ENCODE results near the gene TTC22.

The TTC22 gene

DNA sequence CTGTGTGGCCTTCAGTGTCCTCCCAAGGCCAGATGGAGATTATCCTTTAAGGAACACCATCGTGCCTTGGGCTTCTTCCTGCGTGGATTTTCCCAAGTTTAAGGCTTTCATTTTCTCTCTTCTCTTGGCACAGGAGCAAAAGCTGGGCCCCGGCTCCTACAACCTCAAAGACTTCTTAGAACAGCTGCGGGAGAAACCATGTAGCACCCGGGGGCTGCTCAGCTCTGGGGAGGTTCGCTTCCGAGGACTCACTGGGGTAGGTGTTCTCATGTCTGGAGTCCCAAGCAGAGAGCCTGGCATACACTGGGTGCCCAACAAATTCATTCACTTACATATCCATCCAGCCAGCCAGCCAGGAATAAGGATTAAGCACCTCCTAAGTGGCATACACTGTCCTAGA, 6.6 kb upstream of the TTC22 start:
- TF ChIP-seq, protein P1, sequence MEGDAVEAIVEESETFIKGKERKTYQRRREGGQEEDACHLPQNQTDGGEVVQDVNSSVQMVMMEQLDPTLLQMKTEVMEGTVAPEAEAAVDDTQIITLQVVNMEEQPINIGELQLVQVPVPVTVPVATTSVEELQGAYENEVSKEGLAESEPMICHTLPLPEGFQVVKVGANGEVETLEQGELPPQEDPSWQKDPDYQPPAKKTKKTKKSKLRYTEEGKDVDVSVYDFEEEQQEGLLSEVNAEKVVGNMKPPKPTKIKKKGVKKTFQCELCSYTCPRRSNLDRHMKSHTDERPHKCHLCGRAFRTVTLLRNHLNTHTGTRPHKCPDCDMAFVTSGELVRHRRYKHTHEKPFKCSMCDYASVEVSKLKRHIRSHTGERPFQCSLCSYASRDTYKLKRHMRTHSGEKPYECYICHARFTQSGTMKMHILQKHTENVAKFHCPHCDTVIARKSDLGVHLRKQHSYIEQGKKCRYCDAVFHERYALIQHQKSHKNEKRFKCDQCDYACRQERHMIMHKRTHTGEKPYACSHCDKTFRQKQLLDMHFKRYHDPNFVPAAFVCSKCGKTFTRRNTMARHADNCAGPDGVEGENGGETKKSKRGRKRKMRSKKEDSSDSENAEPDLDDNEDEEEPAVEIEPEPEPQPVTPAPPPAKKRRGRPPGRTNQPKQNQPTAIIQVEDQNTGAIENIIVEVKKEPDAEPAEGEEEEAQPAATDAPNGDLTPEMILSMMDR (conservative IDR thresholded peaks at IDR 0.05; ENCODE audit: low read depth, low read length) = no peak
- no peak for DNase-seq (ENCODE audit: low read depth)
- no peak overlapping the region for H3K4me3 ChIP-seq (ENCODE audit: low read depth, low read length)

DNA sequence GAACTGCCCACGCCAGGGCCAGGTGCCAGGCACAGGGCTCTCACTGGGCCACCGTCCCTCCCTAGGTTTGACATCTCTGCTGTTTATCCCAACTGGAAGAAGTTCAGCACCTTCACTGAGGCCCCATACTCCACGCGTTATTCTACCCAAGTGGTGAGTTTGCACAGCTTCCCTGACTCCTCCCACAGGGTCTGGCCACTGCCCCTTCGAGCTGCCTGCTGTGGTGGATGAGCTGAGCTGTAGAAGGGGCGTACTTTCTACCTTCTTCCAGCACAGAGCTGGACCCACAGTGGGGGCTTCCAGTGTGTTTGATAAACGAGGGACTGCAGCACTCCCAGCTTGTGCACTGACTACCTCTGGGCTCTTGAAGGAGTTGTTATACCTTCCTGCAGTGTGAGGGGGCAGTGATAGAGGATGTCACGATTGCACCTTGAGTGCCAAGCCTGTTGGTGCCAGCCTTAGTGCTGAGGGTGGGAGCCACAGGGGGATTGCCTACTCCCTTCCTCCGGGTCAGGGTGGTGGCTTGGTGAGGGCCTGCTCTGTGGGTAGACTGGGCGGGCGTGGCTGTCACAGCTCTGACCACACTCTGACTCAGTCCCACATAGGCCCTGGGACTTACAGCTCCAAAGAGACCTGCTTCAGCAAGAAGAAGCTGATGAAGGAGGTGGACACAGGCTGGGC, 5.9 kb upstream of the TTC22 start:
- no peak for DNase-seq (ENCODE audit: low read depth)
- TF ChIP-seq, protein P1 (conservative IDR thresholded peaks at IDR 0.05; ENCODE audit: low read depth, low read length) = no peak
- no peak overlapping the region for H3K4me3 ChIP-seq (ENCODE audit: low read depth, low read length)

DNA sequence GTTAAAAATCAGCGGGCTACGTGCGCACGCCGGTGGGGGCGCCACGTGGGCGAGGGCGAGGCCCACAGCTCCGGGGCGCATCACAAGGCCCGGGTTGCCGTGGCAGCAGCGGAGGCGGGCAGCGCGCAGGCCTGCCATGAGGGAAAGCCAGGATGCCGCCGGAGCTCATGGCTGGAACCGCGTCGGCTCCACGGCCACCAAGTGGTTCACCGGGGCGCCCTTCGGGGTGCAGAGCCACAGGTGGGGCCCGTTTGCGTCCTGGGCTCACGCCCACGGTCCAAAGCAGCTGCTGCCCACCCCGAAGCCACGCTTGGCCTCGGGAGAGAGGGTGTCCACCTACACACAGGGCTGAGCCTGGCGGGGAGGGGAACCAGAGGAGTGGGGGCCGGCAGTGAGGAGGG, 4.9 kb upstream of the TTC22 start:
- no peak overlapping the region for H3K4me3 ChIP-seq (ENCODE audit: low read depth, low read length)
- no peak for DNase-seq (ENCODE audit: low read depth)
- TF ChIP-seq, protein P1 (conservative IDR thresholded peaks at IDR 0.05; ENCODE audit: low read depth, low read length) = no peak

DNA sequence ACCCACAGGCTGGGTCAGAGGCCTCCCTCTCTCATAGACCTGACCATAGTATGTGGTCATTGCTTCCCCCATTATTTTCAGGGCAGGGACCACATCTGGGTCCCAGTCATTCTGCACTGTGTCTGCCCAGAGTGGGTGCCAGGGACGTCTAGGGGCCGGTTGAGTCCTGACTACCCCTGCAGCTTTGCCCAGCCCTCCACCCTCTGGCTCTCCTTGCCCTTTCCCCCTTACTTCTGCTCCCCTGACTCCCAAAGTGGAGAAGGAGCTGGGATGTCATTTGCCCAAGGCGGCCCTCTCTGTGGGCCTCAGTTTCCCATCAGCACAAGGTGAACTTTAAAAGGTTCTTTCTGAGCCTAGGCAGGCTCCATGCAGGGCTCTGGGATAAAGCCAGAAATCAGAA, 4.3 kb upstream of the TTC22 start:
- TF ChIP-seq, protein P1 (conservative IDR thresholded peaks at IDR 0.05; ENCODE audit: low read depth, low read length) = no peak
- H3K4me3 ChIP-seq (ENCODE audit: low read depth, low read length) = no peak overlapping the region
- DNase-seq (ENCODE audit: low read depth) = no peak

DNA sequence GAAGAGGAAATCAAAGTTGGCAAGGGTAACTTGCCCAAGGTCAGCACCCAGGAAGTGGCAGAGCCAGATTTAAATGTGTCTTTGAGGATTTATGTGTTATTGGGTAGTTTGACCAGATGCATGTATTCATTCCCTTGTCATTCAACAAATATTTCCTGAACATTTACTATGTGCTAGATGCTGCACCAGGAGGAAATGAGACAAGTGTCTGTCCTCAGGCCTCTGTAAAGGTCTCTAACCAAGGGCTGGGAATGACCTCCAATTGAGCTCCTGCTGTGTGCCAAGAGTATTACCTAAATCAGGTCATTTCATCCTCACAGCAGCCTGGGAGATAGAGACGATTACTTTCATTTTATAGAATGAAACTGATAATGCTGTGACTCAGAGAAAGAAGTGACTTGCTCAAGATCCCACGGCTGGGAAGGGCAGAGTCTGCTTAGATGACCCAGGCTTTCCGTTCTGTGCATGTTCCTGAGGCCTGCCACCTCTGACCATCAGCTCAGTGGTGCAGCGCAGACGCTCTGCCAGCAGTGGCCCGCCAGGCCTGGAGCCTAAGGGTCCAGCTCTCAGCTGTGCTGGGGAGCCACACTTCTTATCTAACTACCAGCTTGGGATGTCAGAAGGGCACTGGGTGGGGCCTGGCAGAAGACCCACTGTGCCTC, 3.5 kb upstream of the TTC22 start:
- peak; percentile 28 for DNase-seq (ENCODE audit: low read depth)
- no peak overlapping the region for H3K4me3 ChIP-seq (ENCODE audit: low read depth, low read length)
- TF ChIP-seq, protein P1 (conservative IDR thresholded peaks at IDR 0.05; ENCODE audit: low read depth, low read length) = no peak

DNA sequence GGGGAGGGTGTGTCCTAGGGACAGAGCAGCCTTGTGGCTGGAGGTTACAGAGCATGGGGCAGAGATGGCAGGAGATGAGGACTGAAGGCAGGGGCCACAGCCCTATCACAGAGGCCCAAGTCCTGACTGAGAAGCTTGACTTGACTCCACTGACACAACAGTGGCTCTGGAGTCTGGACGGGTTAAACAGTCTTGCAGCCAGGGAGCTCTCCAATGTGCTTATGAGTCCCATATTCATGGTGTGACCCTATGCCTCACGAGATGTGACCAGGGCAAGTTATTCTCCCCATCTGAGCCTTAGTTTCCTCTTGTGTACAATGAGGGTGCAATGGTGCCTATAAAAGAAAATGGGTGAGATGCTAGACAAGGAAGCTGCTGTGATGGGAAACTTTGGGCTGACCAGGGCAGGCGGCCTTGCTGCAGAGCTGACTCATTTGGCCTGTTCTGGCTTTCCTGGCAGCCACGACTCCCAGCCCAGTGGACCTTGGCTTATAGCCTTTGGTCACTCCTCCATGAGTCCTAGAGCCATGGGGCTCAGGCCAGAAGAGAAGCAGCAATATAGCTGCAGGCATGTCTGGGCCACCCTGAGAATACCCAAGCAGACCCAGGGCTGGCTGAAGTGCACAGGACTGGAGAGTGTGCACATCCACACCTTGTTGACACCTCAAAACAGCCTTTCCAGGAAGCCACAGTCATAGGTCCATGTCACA, 2.8 kb upstream of the TTC22 start:
- peak; percentile 28 for DNase-seq (ENCODE audit: low read depth)
- H3K4me3 ChIP-seq (ENCODE audit: low read depth, low read length) = no peak overlapping the region
- TF ChIP-seq, protein P1 (conservative IDR thresholded peaks at IDR 0.05; ENCODE audit: low read depth, low read length) = no peak
